ENCODE data around the gene EPB41L5.
"Not testable (repeated sequence)": the region's sequence is repeated elsewhere in the genome, so short reads cannot be mapped to it uniquely, and the experiment has no call there.

GRCh38 chr2:120135013-120135412, 122.1 kb downstream of the EPB41L5 start:
- not testable (repeated sequence) for TF ChIP-seq CTCF (IDR thresholded peaks at IDR 0.05; ENCODE audit: extremely low read depth in 1 of 2, insufficient read depth in 1 of 2, low read depth in 1 of 2, low read length in 2 of 2); POLR2A (IDR thresholded peaks at IDR 0.05; ENCODE audit: low read depth, low read length); POLR2AphosphoS5 (IDR thresholded peaks at IDR 0.05; ENCODE audit: insufficient read depth, low read depth, low read length); JUN (IDR thresholded peaks at IDR 0.05; ENCODE audit: borderline replicate concordance, insufficient read depth, insufficient read length, low read depth); EZH2 (IDR thresholded peaks at IDR 0.05; ENCODE audit: borderline replicate concordance, low read depth, low read length, severe bottlenecking); MAX (IDR thresholded peaks at IDR 0.05; ENCODE audit: insufficient read depth, insufficient read length); GATA2 (IDR thresholded peaks at IDR 0.05; ENCODE audit: insufficient read depth, insufficient read length, low read depth, low read length); FOS (IDR thresholded peaks at IDR 0.05; ENCODE audit: borderline replicate concordance, insufficient read depth, low read length)
